ENCODE data around the gene SRSF10.

DNA sequence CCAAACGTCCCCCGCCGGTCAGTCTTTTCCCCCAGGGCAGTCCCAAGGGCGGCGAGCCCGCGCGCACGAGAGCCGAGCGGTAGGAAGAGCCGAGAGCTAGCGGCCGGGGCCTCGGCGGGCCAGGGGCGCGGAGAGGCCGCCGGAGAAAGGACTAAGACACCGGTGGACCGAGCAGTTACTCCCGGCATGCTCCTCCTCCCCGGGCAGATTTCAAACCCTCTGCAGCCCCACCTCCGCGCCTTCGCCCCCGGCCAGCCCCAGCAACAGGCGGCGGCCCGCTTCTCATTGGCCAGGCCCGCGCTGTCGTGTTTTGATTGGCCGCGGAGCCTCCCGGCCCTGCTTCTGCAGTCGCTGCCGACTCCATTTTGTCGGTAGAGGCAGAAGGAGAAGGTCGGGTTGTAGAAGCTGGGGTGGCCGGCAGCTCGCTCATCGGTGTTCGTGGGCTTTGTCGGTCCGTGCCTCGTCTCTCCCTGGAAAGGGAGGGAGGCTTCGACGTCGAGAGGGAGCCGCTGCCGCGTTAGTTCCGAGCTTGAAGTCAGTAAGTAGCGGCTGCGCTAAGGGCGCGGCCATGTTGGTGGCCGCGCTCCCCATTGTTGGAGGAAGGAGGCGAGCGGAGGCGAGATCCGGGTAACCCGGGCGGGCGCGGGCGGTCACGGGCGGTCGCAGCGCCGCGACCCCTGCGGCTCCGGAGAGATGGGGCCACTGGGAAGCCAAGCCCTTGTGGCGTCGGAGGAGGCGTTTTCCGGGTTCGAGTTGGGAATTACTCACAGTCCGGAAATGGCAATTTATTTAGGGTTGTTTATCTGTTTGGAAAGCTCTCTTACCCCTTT is 20.5 kb downstream of the SRSF10 start, which contains the start of gene PNRC2:
- TF ChIP-seq EZH2phosphoT487 (IDR thresholded peaks at IDR 0.05; ENCODE audit: insufficient read depth, low read depth) (no peak), EZH2 (IDR thresholded peaks at IDR 0.05; ENCODE audit: insufficient read depth, poor library complexity, severe bottlenecking) (no peak)

Measured in GM23248 (cell line).